ES-I3 (cell line): ENCODE results near the gene ZBTB46.

ENCODE experiments used
- H3K36me3 ChIP-seq: 2 replicates; pipeline ENCODE4 v1.6.1; 2013; ENCODE audit warnings: mild to moderate bottlenecking, low read length, control low read depth, moderate library complexity; ENCODE audit not compliant: insufficient read depth
- H3K4me1 ChIP-seq: 2 replicates; pipeline ENCODE4 v1.6.1; 2013; ENCODE audit warnings: mild to moderate bottlenecking, control low read depth, low read length; ENCODE audit not compliant: insufficient read depth
- H3K9ac ChIP-seq: 2 replicates; pipeline ENCODE4 v1.6.1; 2013; ENCODE audit warnings: low read depth, mild to moderate bottlenecking, low read length, moderate library complexity
- H3K9me3 ChIP-seq: 2 replicates; pipeline ENCODE4 v1.6.1; 2013; ENCODE audit warnings: mild to moderate bottlenecking, low read length, moderate library complexity; ENCODE audit not compliant: control insufficient read depth, insufficient read depth

Gene ZBTB46

DNA sequence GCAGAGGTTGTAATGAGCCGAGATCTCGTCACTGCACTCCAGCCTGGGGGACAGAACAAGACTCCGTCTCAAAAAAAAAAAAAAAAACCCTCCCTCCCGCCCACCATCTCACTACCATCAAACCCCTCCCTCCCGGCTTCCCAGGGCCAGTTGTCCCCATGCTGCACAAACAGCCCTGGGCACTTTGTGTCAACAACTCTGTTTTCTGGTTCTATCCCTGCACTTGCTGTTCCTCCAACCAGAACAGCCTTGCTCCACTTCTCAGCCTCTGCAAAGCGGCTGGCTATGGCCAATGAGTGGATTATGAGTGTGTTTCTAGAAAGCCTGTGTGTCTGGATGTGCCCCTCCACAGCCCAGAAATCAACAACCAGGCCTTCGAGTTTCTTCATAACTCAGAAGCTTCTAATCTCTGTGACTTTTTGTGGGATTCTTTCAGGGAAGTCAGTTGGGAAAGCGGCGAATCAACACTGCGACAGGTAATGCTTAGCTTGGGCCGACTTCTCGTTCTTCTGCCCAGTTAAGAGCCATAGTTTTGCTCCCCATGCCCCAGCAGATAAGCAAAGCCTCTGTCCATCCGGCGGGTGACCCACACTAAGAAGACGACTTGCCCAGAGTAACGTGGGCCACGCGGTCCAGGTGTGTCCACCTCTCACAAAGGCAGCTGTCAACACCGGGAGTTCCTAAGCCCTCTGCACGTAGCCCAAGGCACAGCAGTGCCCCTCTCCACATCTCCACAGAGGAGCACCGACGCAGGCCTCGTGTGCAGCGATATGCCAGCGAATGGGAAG is 5.5 kb downstream of the ZBTB46 start:
- H3K9me3 ChIP-seq, result no peaks in the 10 kb centered on the region
- H3K36me3 ChIP-seq, result no peaks in the 10 kb centered on the region
- H3K4me1 ChIP-seq, result peaks cover 17% of the 10 kb centered on the region
- H3K9ac ChIP-seq, result no peak overlapping the region

DNA sequence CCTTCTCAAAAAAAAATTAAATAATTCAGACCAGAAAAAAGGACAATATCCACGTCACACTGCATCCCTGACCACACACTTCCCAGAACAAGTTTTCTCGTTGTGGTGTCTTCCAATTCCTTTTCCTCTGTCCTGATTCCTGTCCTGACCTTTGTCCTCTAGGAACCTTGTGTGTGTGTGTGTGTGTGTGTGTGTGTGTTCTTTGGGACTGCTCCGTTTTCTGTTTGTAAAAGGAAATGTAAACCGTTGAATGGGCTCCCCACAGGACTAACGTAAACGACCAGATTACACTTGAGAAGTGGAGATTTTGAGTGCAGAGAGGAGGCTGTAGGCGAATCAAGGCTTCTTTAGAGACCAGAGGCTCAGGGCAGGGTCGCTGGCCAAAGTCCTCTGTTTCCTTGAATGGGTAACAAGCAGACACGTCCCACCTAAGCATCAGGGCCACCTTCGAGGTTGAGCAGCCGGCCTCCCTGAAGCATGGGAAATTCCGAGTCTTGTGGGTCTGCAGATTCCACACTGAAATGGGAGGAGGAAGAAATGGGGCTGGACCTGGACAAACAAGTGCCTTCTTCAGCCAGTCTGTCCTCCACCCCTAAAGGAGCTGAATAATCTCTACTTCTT is 7.3 kb downstream of the ZBTB46 start:
- Histone ChIP-seq H3K4me1 (peaks cover 8% of the 10 kb centered on the region), H3K9me3 (no peaks in the 10 kb centered on the region), H3K36me3 (no peaks in the 10 kb centered on the region), H3K9ac (no peak overlapping the region)

DNA sequence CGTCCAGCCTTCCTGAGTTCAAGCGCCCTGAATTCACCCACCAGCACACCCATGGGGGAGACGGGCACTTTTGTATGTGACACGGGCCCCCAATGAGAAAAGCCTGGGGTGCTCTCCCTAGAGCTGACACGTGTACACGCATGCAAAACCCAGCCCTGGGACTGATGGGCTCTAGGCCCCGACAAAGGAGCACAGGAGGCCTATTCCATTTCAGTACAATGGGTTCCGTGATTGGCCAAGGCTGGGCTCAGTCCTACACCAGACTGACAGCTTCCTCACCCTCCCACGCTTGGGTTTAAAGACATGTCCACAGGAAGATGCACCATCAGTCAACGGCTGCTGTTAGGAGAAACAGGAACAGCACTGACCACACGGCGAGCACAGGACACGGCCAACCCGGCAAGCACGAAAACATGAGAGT is 8.8 kb downstream of the ZBTB46 start:
- no peaks in the 10 kb centered on the region; the same call in 1 of the 2 replicates for H3K4me1 ChIP-seq
- H3K9ac ChIP-seq, result no peak overlapping the region

DNA sequence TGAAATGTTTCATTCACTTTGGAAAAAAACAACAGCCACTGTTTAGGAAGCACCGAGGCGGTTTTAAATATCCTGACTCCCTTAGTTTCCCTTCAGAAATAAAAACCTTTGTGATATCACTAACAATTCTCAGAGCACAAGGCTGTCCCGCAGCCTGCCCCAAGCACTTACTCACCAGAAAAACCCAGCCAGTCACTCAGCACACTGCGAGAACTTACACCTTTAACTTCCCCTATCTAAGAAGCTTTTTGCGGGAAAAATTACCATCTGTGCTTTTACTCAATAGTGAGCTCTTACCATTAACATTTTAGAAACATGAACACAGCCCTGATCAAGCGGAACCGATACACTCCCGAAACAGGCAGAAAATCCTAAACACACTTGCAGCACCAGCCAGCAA is 9.3 kb downstream of the ZBTB46 start:
- H3K36me3 ChIP-seq, result no peaks in the 10 kb centered on the region
- no peaks in the 10 kb centered on the region for H3K9me3 ChIP-seq
- H3K4me1 ChIP-seq, result no peaks in the 10 kb centered on the region; the same call in 1 of the 2 replicates
- H3K9ac ChIP-seq, result no peak overlapping the region

More for the DNA sequence above, 8.8 kb downstream of the ZBTB46 start:
- no peaks in the 10 kb centered on the region for H3K9me3 ChIP-seq
- H3K36me3 ChIP-seq, result no peaks in the 10 kb centered on the region

DNA sequence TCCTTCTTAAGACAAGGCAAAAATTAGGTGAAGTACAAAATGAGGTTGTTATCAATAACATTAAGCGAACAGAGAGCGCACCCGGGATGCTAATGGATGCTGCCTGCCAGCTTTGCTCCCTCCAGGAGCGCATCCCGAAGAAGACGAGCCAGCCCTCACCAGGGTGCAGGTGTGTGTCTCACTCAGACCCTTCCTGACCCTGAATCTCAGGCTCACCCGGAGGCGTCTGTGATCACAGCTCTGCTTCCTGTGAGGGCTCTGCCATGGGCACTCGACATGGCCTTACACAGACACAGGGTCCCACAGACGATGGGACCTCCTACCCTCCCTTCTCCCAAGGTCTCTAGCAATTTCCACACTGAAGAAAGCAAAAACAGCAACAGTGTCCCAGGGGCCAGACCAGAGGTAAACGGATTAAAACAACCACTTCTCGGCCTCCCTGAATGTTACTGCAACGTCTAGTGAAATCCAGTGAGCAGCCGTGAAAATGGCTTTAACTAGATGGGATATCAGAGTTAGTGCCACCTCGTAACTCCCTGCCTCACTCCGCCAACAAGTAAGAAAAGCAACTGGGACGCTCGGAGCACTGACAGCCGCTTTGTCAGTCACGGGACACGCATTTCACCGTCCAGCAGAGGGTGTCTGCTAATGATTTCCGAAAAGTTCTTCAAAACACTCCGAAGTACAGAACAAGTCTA is 11.7 kb downstream of the ZBTB46 start:
- no peaks in the 10 kb centered on the region for H3K36me3 ChIP-seq
- H3K9ac ChIP-seq, result no peak overlapping the region
- no peaks in the 10 kb centered on the region for H3K4me1 ChIP-seq
- H3K9me3 ChIP-seq, result no peaks in the 10 kb centered on the region

DNA sequence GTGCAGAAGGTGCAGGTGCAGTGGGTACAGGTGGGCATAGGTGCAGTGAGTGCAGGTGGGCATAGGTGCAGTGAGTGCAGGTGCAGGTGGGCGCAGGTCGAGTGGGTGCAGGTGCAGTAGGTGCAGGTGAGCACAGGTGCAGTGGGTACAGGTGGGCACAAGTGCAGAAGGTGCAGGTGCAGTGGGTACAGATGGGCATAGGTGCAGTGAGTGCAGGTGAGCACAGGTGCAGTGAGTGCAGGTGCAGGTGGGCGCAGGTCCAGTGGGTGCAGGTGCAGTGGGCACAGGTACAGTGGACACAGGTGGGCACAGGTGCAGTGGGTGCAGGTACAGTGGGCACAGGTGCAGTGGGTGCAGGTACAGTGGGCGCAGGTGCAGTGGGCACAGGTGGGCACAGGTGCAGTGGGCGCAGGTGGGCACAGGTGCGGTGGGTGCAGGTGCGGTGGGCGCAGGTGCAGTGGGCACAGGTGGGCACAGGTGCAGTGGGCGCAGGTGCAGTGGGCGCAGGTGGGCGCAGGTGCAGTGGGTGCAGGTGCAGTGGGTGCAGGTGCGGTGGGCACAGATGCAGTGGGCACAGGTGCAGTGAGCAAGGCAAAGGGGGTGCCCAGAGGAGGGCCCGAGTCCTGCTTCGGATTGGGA is 15.3 kb downstream of the ZBTB46 start:
- no peak overlapping the region for H3K9ac ChIP-seq
- no peaks in the 10 kb centered on the region for H3K36me3 ChIP-seq
- H3K4me1 ChIP-seq, result no peaks in the 10 kb centered on the region; the same call in 1 of the 2 replicates
- no peaks in the 10 kb centered on the region for H3K9me3 ChIP-seq

DNA sequence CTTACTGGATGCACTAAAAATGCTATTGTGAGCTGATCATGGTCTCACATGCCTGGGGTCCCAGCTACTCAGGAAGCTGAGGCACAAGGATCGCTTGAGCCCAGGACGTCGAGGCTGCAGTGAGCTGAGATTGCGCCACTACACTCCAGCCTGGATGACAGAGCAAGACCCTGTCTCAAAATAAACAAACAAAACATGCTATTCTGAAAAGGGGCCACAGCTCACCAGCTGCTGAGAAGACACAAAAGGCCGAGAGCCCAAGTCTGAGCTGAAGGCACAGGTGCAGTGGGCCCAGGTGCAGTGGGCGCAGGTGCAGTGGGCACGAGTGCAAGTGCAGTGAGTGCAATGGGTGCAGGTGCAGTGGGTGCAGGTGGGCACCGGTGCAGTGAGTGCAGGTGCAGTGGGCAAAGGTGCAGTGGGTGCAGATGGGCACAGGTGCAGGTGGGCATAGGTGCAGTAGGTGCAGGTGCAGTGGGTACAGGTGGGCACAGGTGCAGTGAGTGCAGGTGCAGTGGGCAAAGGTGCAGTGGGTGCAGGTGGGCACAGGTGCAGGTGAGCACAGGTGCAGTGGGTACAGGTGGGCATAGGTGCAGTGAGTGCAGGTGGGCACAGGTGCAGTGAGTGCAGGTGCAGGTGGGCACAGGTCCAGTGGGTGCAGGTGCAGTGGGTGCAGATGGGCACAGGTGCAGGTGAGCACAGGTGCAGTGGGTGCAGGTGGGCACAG is 16.0 kb downstream of the ZBTB46 start:
- no peaks in the 10 kb centered on the region for H3K36me3 ChIP-seq
- no peaks in the 10 kb centered on the region; the same call in 1 of the 2 replicates for H3K4me1 ChIP-seq
- no peaks in the 10 kb centered on the region for H3K9me3 ChIP-seq
- no peak overlapping the region for H3K9ac ChIP-seq

DNA sequence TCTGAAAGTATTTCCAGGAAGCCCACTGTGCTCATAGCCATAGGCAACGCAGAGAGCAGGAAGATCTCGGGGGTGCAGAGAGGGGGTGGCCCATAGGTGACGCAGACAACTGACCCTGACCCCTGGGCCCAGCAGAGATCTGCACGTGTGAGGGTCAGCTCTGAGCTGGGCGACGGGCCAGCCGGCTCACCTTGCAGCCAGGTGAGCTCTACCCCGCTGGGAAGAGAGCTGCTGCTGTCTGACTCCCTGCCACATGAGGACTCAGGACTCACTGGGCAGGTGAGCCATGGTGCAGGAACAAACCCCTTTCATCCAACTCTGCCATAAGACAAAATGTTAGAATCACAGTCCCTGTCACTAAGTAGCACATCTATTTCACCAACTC is 19.6 kb downstream of the ZBTB46 start:
- Histone ChIP-seq H3K36me3 (no peaks in the 10 kb centered on the region), H3K9ac (no peak overlapping the region), H3K4me1 (no peaks in the 10 kb centered on the region; the same call in 1 of the 2 replicates), H3K9me3 (no peaks in the 10 kb centered on the region)

DNA sequence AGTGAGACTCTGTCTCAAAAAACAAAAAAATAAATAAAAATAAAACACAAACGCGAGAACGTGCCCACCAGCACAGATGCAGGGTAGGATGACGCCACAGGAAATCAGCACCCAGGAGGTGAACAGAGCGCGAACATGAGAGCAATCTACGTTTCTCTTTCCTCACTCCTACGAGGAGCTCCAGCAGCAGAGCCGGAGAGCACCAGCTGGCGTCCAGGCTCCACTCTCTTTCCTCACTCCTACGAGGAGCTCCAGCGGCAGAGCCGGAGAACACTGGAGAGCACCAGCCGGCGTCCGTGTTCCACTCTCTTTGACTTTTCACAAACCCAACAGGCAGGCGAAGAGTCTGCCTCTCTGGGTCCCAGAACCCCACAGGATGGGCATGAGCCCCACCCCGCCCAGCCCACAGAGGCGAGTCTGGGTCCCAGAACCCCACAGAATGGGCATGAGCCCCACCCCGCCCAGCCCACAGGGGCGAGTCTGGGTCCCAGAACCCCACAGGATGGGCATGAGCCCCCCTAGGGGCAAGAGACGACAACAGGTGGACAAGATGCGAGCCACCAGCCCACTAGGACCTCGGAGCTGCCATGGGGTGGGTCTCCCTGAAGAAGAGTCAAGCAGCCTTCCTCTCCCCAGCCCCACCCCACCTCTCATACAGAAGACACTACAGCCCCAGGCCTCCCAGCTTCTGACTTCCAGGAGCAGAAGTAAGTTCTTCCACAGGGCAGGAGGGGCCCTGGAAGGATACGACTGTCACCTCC is 20.2 kb downstream of the ZBTB46 start:
- Histone ChIP-seq H3K36me3 (no peaks in the 10 kb centered on the region), H3K9me3 (no peaks in the 10 kb centered on the region), H3K4me1 (no peaks in the 10 kb centered on the region; the same call in 1 of the 2 replicates), H3K9ac (no peak overlapping the region)

DNA sequence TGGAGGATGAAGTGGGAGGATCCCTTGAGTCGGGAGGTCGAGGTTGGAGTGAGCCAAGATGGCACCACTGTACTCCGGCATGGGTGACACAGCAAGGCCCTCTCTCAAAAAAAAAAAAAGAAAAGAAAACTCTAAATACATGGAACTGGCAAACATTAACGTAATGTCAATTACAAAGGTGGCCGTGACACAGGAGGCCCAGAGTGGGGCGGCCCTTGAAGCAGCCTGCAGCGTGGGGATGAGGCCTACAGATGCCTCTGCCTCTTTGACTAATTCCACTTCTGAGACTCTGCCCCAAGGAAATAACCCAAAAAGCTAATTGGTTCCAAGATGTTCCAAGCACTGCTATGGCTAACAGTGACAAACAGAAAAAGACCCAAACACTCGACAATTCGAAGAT is 21.2 kb downstream of the ZBTB46 start:
- H3K4me1 ChIP-seq, result no peaks in the 10 kb centered on the region; the same call in 1 of the 2 replicates
- H3K9me3 ChIP-seq, result no peaks in the 10 kb centered on the region
- no peak overlapping the region for H3K9ac ChIP-seq
- no peaks in the 10 kb centered on the region for H3K36me3 ChIP-seq

DNA sequence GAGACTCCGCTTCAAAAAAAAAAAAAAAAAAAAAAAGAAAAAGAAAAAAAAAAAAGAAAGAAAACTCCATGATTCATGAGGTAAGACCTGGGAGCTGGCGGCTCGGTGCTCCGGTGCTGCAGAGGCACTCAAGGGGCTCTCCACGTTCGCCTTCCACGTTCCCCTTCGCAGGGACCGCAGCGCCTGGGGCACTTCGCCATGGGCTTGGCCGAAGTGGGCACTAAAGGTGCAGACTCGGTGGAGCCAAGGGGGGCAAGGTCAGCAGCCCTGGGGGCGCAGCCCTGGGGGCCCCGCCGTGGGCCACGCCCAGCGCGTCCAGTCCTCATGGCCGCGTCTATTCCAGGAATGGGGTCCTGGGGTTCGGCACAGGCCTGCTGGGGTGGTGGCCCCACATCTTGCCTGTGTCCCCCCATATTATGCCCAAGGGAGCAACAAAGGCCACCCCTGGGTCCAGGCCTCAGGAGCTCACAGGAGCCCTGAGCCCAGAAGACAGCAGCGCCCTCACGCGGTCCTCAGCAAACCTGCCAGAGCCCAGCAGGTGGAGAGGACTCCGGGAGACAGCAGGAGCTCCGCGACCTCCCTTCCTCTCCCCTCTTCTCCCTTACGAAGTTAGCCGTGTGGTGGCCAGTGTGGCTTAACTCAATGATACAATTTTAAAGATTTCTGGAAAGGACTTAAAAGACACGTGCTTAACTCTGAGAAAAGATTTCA is 21.9 kb downstream of the ZBTB46 start:
- H3K9ac ChIP-seq, result no peak overlapping the region
- no peaks in the 10 kb centered on the region; the same call in 1 of the 2 replicates for H3K4me1 ChIP-seq
- no peaks in the 10 kb centered on the region for H3K9me3 ChIP-seq
- H3K36me3 ChIP-seq, result no peaks in the 10 kb centered on the region

DNA sequence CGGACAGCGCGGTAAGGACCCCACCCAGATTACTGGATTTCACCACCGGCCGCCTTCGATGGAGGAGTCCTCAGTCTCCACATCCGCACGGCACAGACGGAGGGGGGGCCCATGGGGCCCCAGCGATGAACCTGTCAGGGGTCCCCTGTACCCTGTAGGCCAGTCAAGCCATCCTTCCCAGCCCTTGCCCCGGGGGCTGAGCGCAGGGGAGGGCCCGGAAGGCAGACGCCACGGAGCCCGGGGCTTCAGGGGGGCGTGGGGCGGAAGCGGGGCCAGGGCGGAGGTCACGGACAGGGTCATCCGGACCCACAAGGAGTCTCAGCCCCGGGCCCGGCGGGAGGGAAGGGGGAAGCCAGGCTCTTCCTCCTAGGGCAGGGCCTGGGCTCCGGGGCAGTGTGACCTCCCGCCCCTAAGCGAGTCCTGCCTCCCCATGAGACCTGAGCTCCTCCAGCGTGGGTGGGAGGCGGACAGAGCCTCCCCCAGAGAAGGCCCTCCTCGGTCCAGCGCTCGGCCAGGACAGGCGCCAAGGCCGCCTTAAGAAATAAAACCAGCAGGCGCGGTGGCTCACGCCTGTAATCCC is 22.8 kb downstream of the ZBTB46 start:
- Histone ChIP-seq H3K36me3 (no peaks in the 10 kb centered on the region), H3K9me3 (no peaks in the 10 kb centered on the region), H3K9ac (no peak overlapping the region), H3K4me1 (no peaks in the 10 kb centered on the region; the same call in 1 of the 2 replicates)
